Neural progenitor cell (in vitro differentiated cells): ENCODE results near the gene CCKAR. TPM values are rescaled to one million over a fixed set of nuclear protein-coding genes. Genes with fewer than 3 reads are reported as not detected.

ENCODE experiments used
- DNase-seq: peaks from one replicate; pipeline ENCODE4 v3.0.0-alpha.2; 2016; ENCODE audit warnings: low spot score
- H2AFZ ChIP-seq: fragments of 200-600 bp; sonication (generic); replicated peaks from 2 replicates; pipeline ENCODE4 v1.6.1; 2016; ENCODE audit warnings: antibody characterized with exemption
- H3F3A ChIP-seq: fragments of 200-600 bp; sonication (generic); 2 replicates; pipeline ENCODE4 v1.6.1; 2016; ENCODE audit warnings: antibody characterized with exemption, low read depth
- H3K27ac ChIP-seq: fragments of 200-600 bp; sonication (generic); 2 replicates; pipeline ENCODE4 v1.5.1; 2016; ENCODE audit warnings: mild to moderate bottlenecking
- H3K27me3 ChIP-seq: fragments of 200-600 bp; sonication (generic); 2 replicates; pipeline ENCODE4 v1.6.1; 2016; ENCODE audit warnings: mild to moderate bottlenecking, moderate library complexity
- H3K36me3 ChIP-seq: fragments of 200-600 bp; sonication (generic); 2 replicates; pipeline ENCODE4 v1.5.1; 2016
- H3K4me1 ChIP-seq: fragments of 200-600 bp; sonication (generic); 2 replicates; pipeline ENCODE4 v1.6.1; 2016; ENCODE audit warnings: mixed run types
- H3K4me2 ChIP-seq: fragments of 200-600 bp; sonication (generic); 2 replicates; pipeline ENCODE4 v1.6.1; 2016
- H3K4me3 ChIP-seq: fragments of 200-600 bp; sonication (generic); 2 replicates; pipeline ENCODE4 v1.5.1; 2016
- H3K79me2 ChIP-seq: fragments of 200-600 bp; sonication (generic); 2 replicates; pipeline ENCODE4 v1.6.1; 2016; ENCODE audit warnings: low read depth
- H3K9ac ChIP-seq: fragments of 200-600 bp; sonication (generic); 2 replicates; pipeline ENCODE4 v1.6.1; 2016
- H3K9me3 ChIP-seq: fragments of 200-600 bp; sonication (generic); 2 replicates; pipeline ENCODE4 v1.5.1; 2016; ENCODE audit warnings: low read depth
- H4K20me1 ChIP-seq: fragments of 200-600 bp; sonication (generic); 2 replicates; pipeline ENCODE4 v1.6.1; 2016; ENCODE audit warnings: low read depth
- H3K27ac Mint-ChIP-seq: 3 replicates; pipeline ENCODE4 v1.8.0; 2021; ENCODE audit warnings: mixed read lengths
- H3K27me3 Mint-ChIP-seq: 2 replicates; pipeline ENCODE4 v1.8.0; 2022; ENCODE audit warnings: low read depth, mild to moderate bottlenecking, inconsistent platforms, moderate library complexity, mixed read lengths; ENCODE audit not compliant: insufficient read depth
- H3K36me3 Mint-ChIP-seq: 3 replicates; pipeline ENCODE4 v1.8.0; 2021; ENCODE audit warnings: mixed read lengths
- H3K4me1 Mint-ChIP-seq: 3 replicates; pipeline ENCODE4 v1.8.0; 2021; ENCODE audit warnings: mixed read lengths
- H3K4me3 Mint-ChIP-seq: 3 replicates; pipeline ENCODE4 v1.8.0; 2021; ENCODE audit warnings: mild to moderate bottlenecking, moderate library complexity, mixed read lengths
- H3K9me3 Mint-ChIP-seq: 3 replicates; pipeline ENCODE4 v1.8.0; 2020; ENCODE audit warnings: mixed read lengths
- CTCF ChIP-seq: fragments of 200-600 bp; sonication (generic); IDR thresholded peaks from 2 replicates; pipeline ENCODE4 v1.5.1; 2017; ENCODE audit warnings: antibody characterized with exemption, mild to moderate bottlenecking
- EZH2 ChIP-seq: fragments of 200-600 bp; sonication (generic); IDR thresholded peaks from 2 replicates; pipeline ENCODE4 v1.6.1; 2017; ENCODE audit warnings: antibody characterized with exemption, mild to moderate bottlenecking, moderate library complexity
- EZH2phosphoT487 ChIP-seq: fragments of 200-600 bp; sonication (generic); IDR thresholded peaks from 2 replicates; pipeline ENCODE4 v1.6.1; 2017; ENCODE audit warnings: antibody characterized with exemption
- total RNA-seq: library from RNA; depleted of rRNA; stranded (reverse); fragments of >200 nt; gene quantifications from 2 replicates; pipeline ENCODE4 v1.2.3, GENCODE V29; 2015; ENCODE audit warnings: low replicate concordance

Gene CCKAR
- total RNA-seq, 1 donor from 2014 or later, result not detected

- Histone ChIP-seq H3K9ac (no peak overlapping the region), H2AFZ (peak overlapping the region; percentile 91), H3K27ac (no peak overlapping the region), H3K4me1 (peaks cover 12% of the 10 kb centered on the region), H3F3A (peaks cover 4% of the 10 kb centered on the region), H3K27me3 (no peaks in the 10 kb centered on the region), H3K36me3 (no peaks in the 10 kb centered on the region), H3K4me3 (no peak overlapping the region), H3K79me2 (no peaks in the 10 kb centered on the region), H4K20me1 (no peaks in the 10 kb centered on the region), H3K4me2 (no peak overlapping the region), H3K9me3 (no peaks in the 10 kb centered on the region)
- TF ChIP-seq CTCF (no peak), EZH2phosphoT487 (no peak), EZH2 (no peak)
- Mint-ChIP-seq H3K27ac (no peak overlapping the region), H3K4me1 (peaks cover 3% of the 10 kb centered on the region), H3K4me3 (no peak overlapping the region), H3K36me3 (no peaks in the 10 kb centered on the region), H3K27me3 (no peaks in the 10 kb centered on the region), H3K9me3 (no peaks in the 10 kb centered on the region)
- DNase-seq, result peak; percentile 50
These were observed 19.5 kb upstream of the CCKAR start for GRCh38 chr4:26509681-26510333.

GRCh38 chr4:26507286-26507685 is 17.0 kb upstream of the CCKAR start:
- no peaks in the 10 kb centered on the region for H3K27me3 Mint-ChIP-seq
- H3F3A ChIP-seq, result peaks cover 4% of the 10 kb centered on the region
- no peak overlapping the region for H3K4me3 Mint-ChIP-seq

GRCh38 chr4:26503844-26504243 is 13.6 kb upstream of the CCKAR start:
- H3K9me3 ChIP-seq, result no peaks in the 10 kb centered on the region

More at GRCh38 chr4:26507286-26507685, 17.0 kb upstream of the CCKAR start:
- no peaks in the 10 kb centered on the region for H3K9me3 ChIP-seq
- Mint-ChIP-seq H3K4me1 (peaks cover 3% of the 10 kb centered on the region), H3K9me3 (peaks cover 3% of the 10 kb centered on the region), H3K27ac (no peak overlapping the region), H3K36me3 (no peaks in the 10 kb centered on the region)
- H3K4me3 ChIP-seq, result no peak overlapping the region
- H3K4me1 ChIP-seq, result peaks cover 12% of the 10 kb centered on the region
- no peak overlapping the region for H3K4me2 ChIP-seq
- no peaks in the 10 kb centered on the region for H4K20me1 ChIP-seq
- H3K27me3 ChIP-seq, result no peaks in the 10 kb centered on the region
- H2AFZ ChIP-seq, result no peak overlapping the region
- DNase-seq, result no peak
- H3K36me3 ChIP-seq, result no peaks in the 10 kb centered on the region
- H3K79me2 ChIP-seq, result no peaks in the 10 kb centered on the region
- H3K27ac ChIP-seq, result no peak overlapping the region
- H3K9ac ChIP-seq, result no peak overlapping the region
- TF ChIP-seq EZH2 (no peak), EZH2phosphoT487 (no peak), CTCF (no peak)

More at GRCh38 chr4:26503844-26504243, 13.6 kb upstream of the CCKAR start:
- no peak for DNase-seq
- Mint-ChIP-seq H3K27ac (no peak overlapping the region), H3K4me3 (no peak overlapping the region), H3K9me3 (peaks cover 10% of the 10 kb centered on the region), H3K27me3 (peaks cover 7% of the 10 kb centered on the region), H3K36me3 (no peaks in the 10 kb centered on the region), H3K4me1 (no peaks in the 10 kb centered on the region)
- H3K27ac ChIP-seq, result no peak overlapping the region
- no peaks in the 10 kb centered on the region for H3K27me3 ChIP-seq
- TF ChIP-seq EZH2, result no peak
- TF ChIP-seq CTCF, result no peak
- TF ChIP-seq EZH2phosphoT487, result no peak
- no peaks in the 10 kb centered on the region for H3F3A ChIP-seq
- no peak overlapping the region for H3K4me3 ChIP-seq
- no peaks in the 10 kb centered on the region for H3K4me1 ChIP-seq
- H3K9ac ChIP-seq, result no peak overlapping the region
- H3K79me2 ChIP-seq, result no peaks in the 10 kb centered on the region
- no peak overlapping the region for H2AFZ ChIP-seq
- H3K36me3 ChIP-seq, result no peaks in the 10 kb centered on the region
- H4K20me1 ChIP-seq, result no peaks in the 10 kb centered on the region
- H3K4me2 ChIP-seq, result no peak overlapping the region
